Type B pancreatic cell (in vitro differentiated cells): ENCODE results near the gene STH. TPM values are rescaled to one million over a fixed set of nuclear protein-coding genes. Genes with fewer than 3 reads are reported as not detected.

ENCODE experiments used
- DNase-seq: peaks from one replicate; pipeline ENCODE4 v3.0.0; 2021; ENCODE audit warnings: mixed read lengths; ENCODE audit not compliant: unreplicated experiment; ENCODE audit errors: extremely low spot score
- H3K27ac Mint-ChIP-seq: 2 replicates; pipeline ENCODE4 v1.8.0; 2021; ENCODE audit warnings: mild to moderate bottlenecking, mixed read lengths
- H3K27me3 Mint-ChIP-seq: 2 replicates; pipeline ENCODE4 v1.8.0; 2021; ENCODE audit warnings: mixed read lengths
- H3K36me3 Mint-ChIP-seq: 2 replicates; pipeline ENCODE4 v1.8.0; 2021; ENCODE audit warnings: mixed read lengths
- H3K4me1 Mint-ChIP-seq: one replicate; pipeline ENCODE4 v1.8.0; 2021; ENCODE audit warnings: mixed read lengths; ENCODE audit not compliant: unreplicated experiment
- H3K4me3 Mint-ChIP-seq: 2 replicates; pipeline ENCODE4 v1.8.0; 2021; ENCODE audit warnings: mild to moderate bottlenecking, mixed read lengths
- H3K9me3 Mint-ChIP-seq: 2 replicates; pipeline ENCODE4 v1.8.0; 2021; ENCODE audit warnings: mixed read lengths
- CTCF ChIP-seq: fragments of 200-600 bp; sonication (generic); conservative IDR thresholded peaks from 2 replicates; pipeline ENCODE4 v1.5.0; 2021; ENCODE audit warnings: antibody characterized with exemption, mild to moderate bottlenecking
- total RNA-seq: library from RNA; stranded (reverse); gene quantifications from 2 replicates; pipeline ENCODE4 v1.2.1, GENCODE V29; 2021; ENCODE audit warnings: low replicate concordance

STH gene
- total RNA-seq, 1 donor from 2014 or later, result not detected

DNA sequence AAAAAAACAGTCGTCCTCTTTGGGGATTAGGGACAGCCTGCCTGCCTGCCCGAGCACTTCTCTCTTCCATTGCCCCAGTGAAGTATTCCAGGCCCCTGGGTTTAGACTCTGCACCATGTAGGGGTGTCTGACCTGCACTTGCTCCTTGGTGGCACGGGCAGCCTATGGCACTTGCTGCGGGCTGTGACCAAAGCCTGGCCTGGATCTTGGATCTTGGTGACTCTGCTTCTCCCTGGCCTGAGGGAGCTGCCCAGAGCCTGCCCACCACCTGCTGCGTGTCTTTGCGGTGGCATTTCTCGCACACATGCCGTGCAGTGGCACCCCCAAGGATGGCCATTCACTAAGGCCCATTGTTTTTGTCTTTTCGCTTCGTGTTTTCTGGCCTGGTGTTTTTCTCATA is 6.1 kb upstream of the STH start:
- Mint-ChIP-seq H3K4me3 (no peak overlapping the region), H3K9me3 (no peaks in the 10 kb centered on the region), H3K4me1 (peaks cover 9% of the 10 kb centered on the region), H3K27me3 (no peaks in the 10 kb centered on the region), H3K36me3 (no peaks in the 10 kb centered on the region), H3K27ac (no peak overlapping the region)
- no peak for DNase-seq
- TF ChIP-seq CTCF, result no peak

DNA sequence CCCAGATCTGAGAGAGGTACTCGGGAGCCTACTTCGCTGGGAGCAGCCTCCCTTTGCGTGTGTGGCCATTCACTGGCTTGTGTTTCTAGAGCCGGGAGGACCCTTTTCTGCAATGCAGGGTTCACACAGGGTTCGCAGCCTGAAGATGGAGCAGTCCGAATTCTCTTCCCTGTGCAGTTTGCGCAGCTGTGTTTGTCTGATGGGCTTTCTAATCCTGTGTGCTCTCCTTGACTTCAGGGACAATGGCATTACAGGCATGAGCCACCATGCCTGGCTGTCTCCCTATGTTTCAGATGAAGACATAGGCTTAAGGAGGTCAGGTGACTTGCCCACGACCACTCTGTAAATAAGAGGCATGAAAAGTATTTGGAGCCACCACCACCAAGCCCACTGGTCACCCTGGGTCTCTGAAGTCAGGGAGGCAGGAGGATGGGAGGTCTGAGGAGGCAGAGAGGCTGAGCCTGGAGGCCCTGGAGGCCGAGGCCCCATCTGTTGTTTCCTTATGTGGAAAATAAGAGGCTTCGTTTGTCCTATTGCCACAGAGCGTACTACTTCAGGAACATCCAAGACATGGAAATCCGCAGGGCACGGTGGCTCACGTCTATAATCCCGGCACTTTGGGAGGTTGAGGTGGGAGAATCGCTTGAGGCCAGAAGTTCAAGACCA is 5.0 kb upstream of the STH start:
- TF ChIP-seq CTCF, result no peak
- no peaks in the 10 kb centered on the region for H3K27me3 Mint-ChIP-seq
- DNase-seq, result no peak
- peaks cover 9% of the 10 kb centered on the region for H3K4me1 Mint-ChIP-seq
- no peak overlapping the region for H3K27ac Mint-ChIP-seq
- no peaks in the 10 kb centered on the region for H3K9me3 Mint-ChIP-seq
- H3K4me3 Mint-ChIP-seq, result no peak overlapping the region
- no peaks in the 10 kb centered on the region for H3K36me3 Mint-ChIP-seq

DNA sequence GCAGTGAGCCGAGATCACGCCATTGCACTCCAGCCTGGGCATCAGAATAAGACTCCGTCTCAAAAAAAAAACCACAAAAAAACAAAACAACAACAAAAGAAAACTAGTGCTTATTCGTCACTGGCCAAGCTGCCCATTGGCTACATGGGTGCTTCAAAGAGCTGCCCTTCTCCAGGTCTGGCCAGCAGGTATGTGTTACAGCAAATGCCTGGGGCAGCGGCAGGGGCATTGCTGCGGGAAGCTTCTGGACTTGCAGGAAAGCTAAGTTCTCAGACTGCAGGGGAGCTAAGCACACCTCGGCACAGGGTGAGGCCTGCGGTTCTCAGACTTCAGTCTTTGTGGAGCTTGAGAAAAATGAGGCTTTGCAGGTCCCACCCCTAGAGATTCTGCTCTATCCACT is 4.1 kb upstream of the STH start:
- H3K4me3 Mint-ChIP-seq, result no peak overlapping the region
- H3K9me3 Mint-ChIP-seq, result no peaks in the 10 kb centered on the region
- no peak for TF ChIP-seq CTCF
- no peak overlapping the region for H3K27ac Mint-ChIP-seq
- no peak for DNase-seq
- H3K4me1 Mint-ChIP-seq, result peaks cover 9% of the 10 kb centered on the region
- no peaks in the 10 kb centered on the region for H3K36me3 Mint-ChIP-seq
- no peaks in the 10 kb centered on the region for H3K27me3 Mint-ChIP-seq

DNA sequence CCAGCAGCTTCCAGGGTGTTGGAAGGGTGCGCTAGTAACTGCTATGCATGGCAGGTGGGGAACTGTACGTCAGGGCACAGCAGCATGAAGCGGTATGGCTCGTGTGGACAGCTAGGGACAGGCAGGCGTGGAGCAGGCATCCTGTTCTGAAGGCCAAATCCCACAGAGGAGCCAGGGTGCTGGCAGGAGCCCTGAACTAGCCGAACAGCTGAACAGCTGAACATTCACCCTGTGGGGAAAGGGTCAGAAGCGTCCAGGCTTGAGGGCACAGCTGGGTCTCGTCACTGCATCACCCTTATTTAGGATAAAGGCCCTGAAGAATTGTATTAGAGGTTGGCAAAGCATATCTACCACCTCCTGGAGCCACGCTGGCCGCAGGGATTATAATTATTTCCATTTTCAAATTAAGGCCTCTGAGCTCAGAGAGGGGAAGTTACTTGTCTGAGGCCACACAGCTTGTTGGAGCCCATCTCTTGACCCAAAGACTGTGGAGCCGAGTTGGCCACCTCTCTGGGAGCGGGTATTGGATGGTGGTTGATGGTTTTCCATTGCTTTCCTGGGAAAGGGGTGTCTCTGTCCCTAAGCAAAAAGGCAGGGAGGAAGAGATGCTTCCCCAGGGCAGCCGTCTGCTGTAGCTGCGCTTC is 3.3 kb upstream of the STH start:
- Mint-ChIP-seq H3K36me3 (no peaks in the 10 kb centered on the region), H3K4me3 (no peak overlapping the region), H3K27me3 (no peaks in the 10 kb centered on the region), H3K4me1 (peaks cover 9% of the 10 kb centered on the region), H3K9me3 (no peaks in the 10 kb centered on the region), H3K27ac (no peak overlapping the region)
- DNase-seq, result no peak
- TF ChIP-seq CTCF, result no peak

DNA sequence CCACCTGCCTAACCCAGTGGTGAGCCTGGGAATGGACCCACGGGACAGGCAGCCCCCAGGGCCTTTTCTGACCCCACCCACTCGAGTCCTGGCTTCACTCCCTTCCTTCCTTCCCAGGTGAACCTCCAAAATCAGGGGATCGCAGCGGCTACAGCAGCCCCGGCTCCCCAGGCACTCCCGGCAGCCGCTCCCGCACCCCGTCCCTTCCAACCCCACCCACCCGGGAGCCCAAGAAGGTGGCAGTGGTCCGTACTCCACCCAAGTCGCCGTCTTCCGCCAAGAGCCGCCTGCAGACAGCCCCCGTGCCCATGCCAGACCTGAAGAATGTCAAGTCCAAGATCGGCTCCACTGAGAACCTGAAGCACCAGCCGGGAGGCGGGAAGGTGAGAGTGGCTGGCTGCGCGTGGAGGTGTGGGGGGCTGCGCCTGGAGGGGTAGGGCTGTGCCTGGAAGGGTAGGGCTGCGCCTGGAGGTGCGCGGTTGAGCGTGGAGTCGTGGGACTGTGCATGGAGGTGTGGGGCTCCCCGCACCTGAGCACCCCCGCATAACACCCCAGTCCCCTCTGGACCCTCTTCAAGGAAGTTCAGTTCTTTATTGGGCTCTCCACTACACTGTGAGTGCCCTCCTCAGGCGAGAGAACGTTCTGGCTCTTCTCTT is 2.6 kb upstream of the STH start:
- Mint-ChIP-seq H3K27ac (no peak overlapping the region), H3K36me3 (no peaks in the 10 kb centered on the region), H3K4me3 (no peak overlapping the region), H3K4me1 (peaks cover 9% of the 10 kb centered on the region), H3K9me3 (no peaks in the 10 kb centered on the region), H3K27me3 (no peaks in the 10 kb centered on the region)
- no peak for TF ChIP-seq CTCF
- DNase-seq, result peak; percentile 63
